Measurements from ENCODE around the gene ZNF160.
"Not testable (repeated sequence)": the region's sequence is repeated elsewhere in the genome, so short reads cannot be mapped to it uniquely, and the experiment has no call there.

Gene ZNF160

DNA sequence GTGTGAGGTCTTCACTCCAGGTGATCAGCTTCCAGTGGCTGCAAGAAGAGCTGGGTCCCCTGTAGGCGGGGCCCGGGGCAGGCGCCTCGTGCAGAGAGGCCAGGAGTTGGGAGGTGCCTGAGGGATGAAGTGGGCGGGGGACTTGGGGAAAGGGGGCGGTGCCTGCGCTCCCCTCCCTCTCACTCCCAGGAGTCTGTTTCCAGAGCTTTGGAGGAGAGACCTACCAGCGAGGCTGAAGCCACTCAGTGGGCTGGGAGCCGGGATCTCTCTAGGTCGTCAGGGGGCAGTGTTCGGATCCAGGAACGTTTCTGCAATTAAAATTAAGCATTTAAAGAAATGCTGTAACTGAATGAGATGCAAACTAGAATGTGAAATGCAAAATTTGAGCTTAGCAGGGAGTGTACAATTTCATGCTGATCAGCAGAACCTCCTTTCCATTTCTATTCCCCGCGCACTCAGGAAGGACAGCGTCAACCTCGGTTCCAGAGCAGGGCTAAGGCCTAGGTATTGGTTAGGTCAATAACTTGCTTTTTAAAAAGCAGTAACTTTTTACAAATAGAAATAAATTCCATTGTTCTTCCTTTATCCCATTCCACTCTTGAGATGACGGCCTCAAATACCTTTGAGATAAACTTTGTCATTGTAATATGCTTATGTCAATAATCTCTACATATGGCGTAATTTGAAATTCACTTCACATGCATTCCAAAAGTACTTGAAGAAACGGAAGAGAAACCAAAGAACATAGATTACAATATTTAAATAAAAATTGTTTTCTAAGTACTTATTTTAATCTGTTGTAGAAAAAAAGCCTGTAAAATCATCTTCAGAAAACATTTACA lies 11.6 kb downstream of the ZNF160 start:
- no peak for DNase-seq (ENCODE audit: low read depth)

DNA sequence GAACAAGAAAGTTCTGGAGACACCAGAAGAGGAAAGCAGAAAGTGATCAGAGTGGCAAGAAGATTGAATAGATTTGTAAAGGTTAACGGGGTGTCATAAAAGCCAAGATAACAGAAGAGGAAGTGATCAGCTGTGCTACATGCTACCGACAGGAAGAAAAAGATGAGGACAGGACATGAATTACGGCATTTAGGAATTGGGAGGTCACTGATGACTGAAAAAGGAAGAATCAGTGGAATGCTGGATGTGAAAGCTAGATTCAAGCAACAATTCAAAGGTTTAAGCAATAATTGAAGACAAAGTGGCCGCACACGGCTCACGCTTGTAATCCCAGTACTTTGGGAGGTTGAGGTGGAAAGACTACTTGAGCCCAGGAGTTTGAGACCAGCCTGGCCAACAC lies 15.1 kb downstream of the ZNF160 start:
- no peak for DNase-seq (ENCODE audit: low read depth)

DNA sequence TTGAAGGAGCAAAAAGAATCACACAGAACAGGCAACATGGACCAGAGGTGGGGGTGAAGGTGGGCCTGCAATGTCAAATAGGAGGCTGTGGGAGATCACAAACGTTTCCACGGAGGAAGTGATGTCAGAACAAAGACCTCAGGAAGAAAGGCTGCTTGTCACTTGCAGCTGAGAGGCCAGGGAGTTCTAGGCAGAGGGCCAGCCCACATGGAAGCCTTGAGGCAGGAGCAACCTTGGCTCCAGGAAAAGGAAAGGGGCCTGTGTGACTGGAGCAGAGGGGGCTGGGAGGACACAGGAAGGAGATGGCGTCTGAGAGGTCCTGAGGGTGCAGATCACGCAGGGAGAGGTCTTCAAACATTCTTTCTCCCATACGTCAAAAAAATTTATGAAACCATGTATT lies 16.3 kb downstream of the ZNF160 start:
- no peak for DNase-seq (ENCODE audit: low read depth)

DNA sequence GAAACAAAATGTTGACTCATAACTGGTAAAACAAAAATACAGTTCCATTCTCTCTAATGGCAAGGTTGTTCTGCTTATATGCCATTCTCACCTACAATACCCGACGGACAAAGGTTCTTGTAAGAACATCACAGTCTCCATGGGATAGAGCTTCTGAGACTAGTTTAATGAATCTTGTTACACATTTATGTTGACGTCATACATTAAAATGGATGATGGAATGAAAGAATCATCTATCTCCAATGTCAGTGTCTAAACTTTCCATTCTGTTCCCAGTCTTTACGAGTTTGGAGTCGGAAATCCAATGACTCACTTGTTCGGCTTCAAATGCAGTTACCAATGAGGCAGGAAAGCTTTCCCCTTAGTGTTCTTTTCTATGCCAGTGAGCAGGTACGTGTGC lies 17.7 kb downstream of the ZNF160 start:
- no peak for DNase-seq (ENCODE audit: low read depth)

DNA sequence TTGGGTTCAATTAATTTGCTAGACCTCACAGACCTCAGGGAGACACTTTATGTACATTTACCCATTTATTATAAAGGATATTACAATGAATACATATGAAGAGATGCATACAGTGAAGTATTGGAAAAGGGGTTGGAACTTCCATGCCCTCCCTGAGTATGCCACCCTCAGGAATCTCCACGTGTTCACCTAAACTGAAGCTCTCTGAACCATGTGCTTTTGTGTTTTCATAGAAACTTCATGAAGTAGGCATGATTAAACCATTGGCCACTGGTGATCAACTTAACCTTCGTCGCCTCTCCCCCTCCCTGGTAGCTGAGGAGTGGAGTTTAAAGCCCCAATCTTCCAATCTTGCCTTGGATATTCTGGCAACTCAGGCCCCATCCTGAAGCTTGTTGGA lies 20.3 kb downstream of the ZNF160 start:
- DNase-seq (ENCODE audit: low read depth), result no peak

DNA sequence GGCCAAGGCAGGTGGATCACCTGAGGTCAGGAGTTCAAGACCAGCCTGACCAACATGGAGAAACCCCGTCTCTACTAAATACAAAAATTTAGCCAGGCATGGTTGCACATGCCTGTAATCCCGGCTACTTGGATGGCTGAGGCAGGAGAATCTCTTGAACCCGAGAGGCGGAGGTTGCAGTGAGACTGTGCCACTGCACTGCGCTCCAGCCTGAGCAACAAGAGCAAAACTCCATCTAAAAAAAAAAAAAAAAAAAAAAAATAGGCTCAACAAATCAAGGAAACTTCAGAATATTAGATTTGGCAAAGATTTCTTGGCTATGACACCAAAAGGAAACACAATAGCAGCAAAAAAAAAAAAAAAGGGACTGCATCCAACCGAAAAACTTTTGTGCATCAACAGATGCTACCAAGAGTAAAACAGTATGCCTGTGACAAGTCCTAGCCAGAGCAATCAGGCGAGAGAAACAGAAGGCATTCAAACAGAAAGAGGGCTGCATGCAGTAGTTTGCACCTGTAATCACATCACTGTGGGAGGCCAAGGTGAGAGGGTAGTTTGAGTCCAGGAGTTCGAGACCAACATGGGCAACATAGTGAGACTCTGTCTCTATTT lies 23.8 kb downstream of the ZNF160 start:
- DNase-seq (ENCODE audit: low read depth), result no peak

DNA sequence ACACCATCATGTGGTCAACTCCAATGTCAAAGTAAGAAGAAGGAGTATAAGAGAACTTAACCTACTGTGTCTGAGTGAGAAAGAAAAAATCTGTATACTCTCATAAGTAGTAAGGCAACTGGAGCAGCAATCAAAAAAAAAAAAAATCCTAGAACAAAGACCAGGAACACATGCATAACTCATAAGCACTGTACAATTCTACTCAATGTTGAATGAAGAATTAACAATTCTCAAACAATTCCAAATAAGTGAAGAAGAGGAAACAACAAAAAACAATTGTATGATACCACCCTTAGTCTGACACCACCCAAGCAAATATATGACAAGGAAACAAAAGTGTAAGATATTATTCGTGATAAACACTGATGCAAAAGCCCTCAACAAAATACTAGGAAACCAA lies 24.6 kb downstream of the ZNF160 start:
- DNase-seq (ENCODE audit: low read depth), result no peak

DNA sequence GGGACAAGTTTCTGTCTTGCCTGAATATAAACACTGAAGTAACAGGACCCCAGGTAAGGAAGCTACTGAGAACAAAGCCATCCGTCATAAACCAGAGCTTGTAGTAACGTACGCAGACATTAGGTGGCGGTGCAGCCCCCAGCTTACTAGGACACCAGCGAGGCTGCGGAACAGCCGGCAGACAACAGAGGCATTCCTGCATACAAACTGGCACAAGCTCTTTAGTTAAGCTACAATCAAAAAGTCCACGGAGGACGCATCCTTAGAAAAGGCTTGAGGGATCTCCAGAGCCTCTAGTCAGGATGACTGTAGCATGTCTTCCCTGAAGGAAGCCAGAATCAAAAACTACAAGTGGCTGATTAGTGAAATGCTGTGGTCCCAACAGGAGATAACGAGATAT lies 26.2 kb downstream of the ZNF160 start:
- DNase-seq (ENCODE audit: low read depth), result no peak

DNA sequence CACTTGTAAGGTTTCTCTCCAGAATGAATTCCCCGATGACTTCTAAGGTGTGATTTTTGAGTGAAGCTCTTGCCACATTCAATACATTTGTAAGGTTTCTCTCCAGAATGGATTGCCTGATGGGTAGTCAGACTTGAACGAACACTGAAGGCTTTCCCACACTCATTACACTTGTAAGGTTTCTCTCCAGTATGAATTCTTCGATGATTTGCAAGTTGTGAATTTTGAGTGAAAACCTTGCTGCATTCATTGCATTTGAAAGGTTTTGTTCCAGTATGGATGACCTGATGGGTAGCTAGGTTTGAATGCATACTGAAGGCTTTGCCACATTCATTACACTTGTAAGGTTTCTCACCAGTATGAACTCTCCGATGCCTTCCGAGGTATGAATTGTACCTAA lies 34.4 kb downstream of the ZNF160 start:
- DNase-seq (ENCODE audit: low read depth), result no peak

DNA sequence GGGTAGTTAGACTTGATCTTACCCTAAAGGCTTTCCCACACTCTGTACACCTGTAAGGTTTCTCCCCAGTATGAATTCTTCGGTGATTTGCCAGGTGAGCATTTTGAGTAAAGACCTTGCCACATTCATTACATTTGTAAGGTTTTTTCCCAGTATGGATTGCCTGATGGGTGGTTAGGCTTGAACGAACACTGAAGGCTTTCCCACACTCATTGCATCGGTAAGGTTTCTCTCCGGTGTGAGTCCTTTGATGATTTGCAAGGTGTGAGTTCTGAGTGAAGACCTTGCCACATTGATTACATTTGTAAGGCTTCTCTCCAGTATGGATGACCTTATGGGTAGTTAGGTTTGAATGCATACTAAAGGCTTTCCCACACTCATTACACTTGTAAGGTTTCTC lies 35.0 kb downstream of the ZNF160 start:
- DNase-seq (ENCODE audit: low read depth), result no peak

DNA sequence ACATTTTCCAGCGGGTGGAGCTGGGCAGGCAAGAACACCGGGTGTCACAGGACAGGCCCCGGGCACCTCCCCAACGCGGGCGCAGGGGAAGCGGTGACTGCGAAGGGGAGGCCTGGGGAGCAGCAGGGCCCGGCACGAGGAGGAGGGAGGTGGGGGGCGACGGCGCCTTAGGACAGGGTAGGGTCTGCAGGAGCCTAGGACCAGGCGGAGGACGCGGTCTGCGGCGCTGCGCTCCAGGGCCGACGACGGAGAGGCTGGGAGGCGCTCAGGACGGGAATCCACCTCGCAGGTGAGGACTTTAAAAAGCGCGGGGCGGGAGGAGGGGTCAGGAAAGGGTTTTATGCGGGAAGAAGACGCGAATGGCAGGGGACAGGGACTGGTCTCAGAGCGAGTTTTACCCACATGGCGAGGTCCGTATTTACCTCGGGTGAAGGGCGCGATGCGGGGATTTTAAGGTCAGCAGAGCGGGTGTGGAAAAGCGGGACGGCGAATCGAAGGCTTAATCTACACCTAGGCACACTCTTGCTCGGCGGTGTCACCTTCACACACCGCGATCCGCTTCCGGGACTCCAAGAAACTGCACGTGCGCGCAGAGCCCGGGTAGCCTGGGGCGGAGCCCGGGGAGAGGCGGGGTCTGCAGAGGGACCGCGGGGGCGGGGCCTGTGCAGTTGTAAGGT lies 45.2 kb downstream of the ZNF160 start:
- no peak for DNase-seq (ENCODE audit: low read depth)

DNA sequence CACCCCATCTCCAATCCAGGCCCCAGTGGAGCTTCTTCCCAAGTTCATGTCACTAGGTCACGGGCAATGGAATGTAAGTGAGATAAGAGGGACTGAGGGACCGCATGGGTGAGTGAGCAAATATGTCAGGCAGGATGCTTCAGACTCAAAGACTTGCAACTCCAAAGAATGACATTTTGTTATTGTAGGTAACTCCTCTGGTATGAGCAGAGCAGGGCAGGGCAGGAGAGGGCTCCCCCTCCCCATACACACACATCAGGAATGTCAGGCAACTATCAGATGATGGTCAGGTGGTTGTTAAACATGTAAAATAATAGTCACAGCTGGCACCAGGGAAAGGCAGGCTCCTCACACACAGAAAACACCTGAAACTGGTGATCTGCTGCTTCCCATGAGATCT lies 48.1 kb downstream of the ZNF160 start:
- DNase-seq (ENCODE audit: low read depth), result no peak

DNA sequence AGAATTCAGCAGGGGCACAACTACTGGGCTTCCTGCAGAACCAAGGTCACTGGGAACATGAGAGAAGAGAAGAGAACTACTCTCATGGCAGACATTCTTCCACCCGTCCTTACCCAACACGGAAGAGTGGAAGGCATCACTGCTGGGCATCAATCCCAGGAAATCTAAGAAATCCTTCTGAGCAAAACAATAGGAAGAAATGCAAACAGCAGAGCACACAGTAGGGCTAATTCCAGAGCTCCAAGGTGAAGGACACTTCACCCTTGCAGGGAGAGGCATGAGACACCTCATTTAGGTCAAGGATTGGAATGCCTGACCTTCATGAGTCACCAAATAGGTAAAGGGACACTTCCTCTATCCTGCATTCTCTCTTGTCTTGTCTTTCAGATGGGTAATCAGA lies 55.8 kb downstream of the ZNF160 start:
- no peak for DNase-seq (ENCODE audit: low read depth)

DNA sequence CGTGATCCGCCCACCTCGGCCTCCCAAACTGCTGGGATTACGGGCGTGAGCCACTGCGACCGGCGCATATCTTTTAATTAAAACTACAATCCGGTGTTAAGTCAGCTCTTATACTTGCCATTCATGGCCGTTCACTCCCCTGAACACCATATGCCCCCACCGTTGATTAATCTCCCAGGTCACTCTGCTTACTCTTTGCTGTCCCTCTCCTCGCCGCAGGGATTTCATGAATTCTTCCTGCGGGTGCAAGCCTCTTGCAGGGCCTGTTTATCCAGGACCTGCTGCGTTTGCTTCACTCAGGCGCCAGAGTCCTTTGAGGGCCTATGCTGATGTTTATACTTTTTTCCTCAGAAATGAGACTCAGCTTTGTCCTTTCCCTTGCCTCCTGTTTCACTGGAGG lies 57.7 kb downstream of the ZNF160 start:
- DNase-seq (ENCODE audit: low read depth), result no peak

DNA sequence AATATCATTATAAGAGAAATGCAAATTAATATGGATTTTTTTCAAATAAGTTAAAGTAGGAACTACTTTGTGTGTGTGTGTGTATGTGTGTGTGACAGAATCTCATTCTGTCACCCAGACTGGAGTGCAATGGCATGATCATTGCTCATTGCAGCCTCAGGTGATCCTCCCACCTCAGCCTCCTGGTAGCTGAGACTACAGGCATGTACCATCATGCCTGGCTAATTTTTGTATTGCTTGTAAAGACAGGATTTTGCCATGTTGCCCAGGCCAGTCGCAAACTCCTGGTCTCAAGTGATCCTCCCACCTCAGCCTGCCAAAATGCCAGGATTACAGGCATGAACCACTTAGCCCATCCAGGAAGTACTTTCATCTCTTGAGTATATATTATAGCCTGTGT lies 61.9 kb downstream of the ZNF160 start:
- DNase-seq (ENCODE audit: low read depth), result no peak

DNA sequence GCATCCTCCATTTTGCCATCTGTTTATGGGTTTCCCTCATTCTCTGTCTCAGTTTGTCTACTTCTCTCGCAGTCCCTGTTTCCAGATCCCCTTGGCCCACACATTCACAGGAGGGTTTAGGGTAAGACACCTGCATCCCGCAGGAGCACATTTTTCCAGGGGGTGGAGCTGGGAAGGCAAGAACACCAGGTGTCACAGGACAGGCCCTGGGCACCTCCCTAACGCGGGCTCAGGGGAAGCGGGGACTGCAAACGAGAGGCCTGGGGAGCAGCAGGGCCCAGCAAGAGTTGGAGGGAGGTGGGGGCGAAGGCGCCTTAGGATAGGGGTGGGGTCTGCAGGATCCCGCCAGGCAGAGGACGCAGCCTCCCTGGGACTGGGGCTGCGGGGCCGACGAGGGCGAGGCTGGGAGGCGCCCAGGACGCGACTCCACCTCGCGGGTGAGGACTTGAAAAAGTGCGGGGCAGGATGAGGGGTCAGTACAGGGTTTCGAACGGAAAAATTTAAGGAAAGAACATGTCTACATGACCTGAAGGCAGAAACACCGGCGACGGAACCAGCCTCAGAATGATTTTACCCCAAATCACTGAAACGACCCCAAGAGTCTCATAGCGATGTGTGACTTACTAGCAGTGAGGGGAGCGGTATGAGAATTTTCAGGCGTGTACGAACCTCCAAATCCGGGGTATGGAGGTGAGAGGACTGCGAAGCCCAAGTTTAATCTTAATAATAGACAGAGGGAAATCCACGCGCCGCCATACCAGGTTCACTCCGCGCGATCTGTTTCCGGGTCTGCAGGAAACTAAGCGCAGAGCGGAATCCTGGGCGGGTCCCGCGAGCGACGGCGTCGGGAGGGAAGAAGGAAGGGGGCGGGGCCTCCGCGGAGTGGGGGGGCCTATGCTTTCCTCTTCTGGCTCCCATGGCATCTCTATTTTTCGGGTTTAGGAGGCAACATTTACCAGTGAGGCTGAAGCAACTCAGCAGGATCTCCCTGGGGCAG lies 65.8 kb downstream of the ZNF160 start:
- DNase-seq (ENCODE audit: low read depth), result no peak

DNA sequence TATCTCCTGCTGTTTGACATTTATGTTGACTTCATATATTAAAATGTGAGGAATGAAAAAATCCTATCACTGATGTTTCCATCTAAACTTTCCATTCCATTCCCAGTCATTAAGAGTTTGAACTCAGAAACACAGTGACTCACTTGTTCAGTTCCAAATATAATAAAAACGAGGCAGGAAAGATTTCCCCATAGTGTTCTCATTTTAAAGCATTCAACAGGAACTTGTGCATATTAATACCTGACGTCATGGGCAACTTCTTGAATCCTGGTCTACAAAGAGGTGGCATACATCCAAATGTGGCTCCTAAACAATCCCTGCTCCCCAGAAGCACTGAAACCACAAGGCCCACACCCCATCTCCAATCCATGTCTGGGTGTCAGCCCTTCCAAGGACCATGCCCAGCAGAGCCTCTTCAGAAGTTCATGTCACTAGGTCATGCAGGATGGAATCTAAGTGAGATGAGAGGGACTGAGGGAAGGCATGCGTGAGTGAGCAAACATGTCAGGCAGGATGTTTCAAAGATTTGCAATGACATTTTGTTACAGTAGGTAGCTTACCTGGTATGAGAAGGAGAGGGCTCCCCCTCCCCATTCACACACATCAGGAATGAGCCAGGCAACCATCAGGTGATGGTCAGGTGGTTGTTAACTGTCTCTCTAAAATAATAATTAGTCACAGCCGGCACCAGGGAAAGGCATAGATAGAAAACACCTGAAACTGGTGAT lies 68.1 kb downstream of the ZNF160 start:
- no peak for DNase-seq (ENCODE audit: low read depth)

DNA sequence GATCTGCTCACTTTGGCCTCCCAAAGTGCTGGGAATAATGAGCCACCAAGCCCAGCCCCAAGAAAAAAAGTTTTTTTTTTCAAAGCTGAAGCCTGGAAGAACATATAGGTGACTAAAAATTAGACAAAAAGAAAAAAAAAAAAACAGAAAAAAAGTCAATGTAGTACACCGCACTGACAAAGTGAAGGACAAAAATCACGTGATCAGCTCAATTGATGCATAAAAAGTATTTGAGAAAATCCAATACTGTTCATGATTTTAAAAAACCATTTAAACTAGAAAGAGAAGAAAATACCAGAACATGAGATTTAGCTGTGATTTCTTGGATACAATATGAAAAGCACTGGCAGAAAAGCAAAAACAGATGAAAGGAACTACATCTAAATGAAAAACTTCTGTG lies 69.2 kb downstream of the ZNF160 start:
- no peak for DNase-seq (ENCODE audit: low read depth)

DNA sequence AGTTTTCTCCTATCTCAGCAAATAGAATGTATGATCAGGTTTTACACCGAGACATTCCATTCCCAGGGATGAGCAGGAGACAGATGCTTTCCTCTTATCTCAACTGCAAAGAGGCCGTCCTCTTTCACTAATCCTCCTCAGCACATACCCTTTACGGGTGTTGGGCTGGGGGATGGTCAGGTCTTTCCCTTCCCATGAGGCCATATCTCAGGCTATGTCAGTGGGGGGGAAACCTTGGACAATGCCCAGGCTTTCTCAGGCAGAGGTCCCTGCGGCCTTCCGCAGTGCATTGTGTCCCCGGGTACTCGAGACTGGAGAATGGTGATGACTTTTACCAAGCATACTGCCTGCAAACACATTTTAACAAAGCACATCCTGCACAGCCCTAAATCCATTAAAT lies 74.9 kb downstream of the ZNF160 start:
- DNase-seq (ENCODE audit: low read depth), result not testable (repeated sequence)

DNA sequence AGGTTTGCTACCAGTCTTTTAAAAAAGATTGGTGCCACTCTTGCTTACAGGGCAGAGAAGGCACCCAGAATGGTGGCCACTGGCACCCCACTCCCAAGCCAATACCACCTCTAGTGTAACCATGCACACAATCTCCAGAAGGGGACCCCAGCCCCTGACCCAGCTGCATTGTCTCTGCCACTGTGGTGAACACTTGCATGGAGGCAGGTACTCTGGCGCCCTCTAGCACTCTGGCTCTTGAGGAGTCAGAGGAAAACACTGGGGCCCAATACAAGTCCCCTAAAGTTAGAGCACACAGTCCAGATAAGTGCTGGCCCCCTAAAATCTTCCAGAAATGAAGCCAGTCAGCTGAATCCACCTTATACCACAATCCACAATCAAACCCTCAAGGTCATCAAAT lies 83.5 kb downstream of the ZNF160 start:
- DNase-seq (ENCODE audit: low read depth), result no peak
